Fibroblast of pulmonary artery (primary cell): ENCODE data around the gene CD1D.

Experiments
- DNase-seq: peaks from one replicate; pipeline ENCODE4 v3.0.0-alpha.2; 2010; ENCODE audit warnings: low read depth
- H3K4me3 ChIP-seq: replicated peaks from 2 replicates; pipeline ENCODE4 v1.5.1; 2011; ENCODE audit warnings: low read depth, mild to moderate bottlenecking, control low read depth, low read length, moderate library complexity
- CTCF ChIP-seq: IDR thresholded peaks from 2 replicates; pipeline ENCODE4 v1.5.1; 2011; ENCODE audit warnings: mild to moderate bottlenecking, control low read depth, low read length, inconsistent platforms; ENCODE audit errors: missing control alignments

CD1D gene

GRCh38 chr1:158147401-158147800 is 33.3 kb upstream of the CD1D start:
- H3K4me3 ChIP-seq: no peak overlapping the region
- DNase-seq: no peak
- TF ChIP-seq CTCF: no peak

GRCh38 chr1:158147869-158148268 is 32.8 kb upstream of the CD1D start:
- TF ChIP-seq CTCF: no peak
- no peak for DNase-seq
- no peak overlapping the region for H3K4me3 ChIP-seq

- no peak for TF ChIP-seq CTCF
- no peak overlapping the region for H3K4me3 ChIP-seq
Measured at GRCh38 chr1:158148468-158148867, 32.2 kb upstream of the CD1D start.

GRCh38 chr1:158149175-158149574 is 31.5 kb upstream of the CD1D start:
- peak overlapping the region; percentile 46 for H3K4me3 ChIP-seq
- no peak for TF ChIP-seq CTCF
- DNase-seq: no peak

More at GRCh38 chr1:158148468-158148867, 32.2 kb upstream of the CD1D start:
- no peak for DNase-seq

- TF ChIP-seq CTCF: no peak
- DNase-seq: peak; percentile 99
- peak overlapping the region; percentile 46 for H3K4me3 ChIP-seq
Measured at GRCh38 chr1:158149577-158150269, 31.0 kb upstream of the CD1D start.

GRCh38 chr1:158150523-158150922 is 30.2 kb upstream of the CD1D start:
- H3K4me3 ChIP-seq: no peak overlapping the region
- no peak for TF ChIP-seq CTCF
- no peak for DNase-seq

GRCh38 chr1:158153179-158153578 is 27.5 kb upstream of the CD1D start:
- no peak for TF ChIP-seq CTCF
- no peak overlapping the region for H3K4me3 ChIP-seq
- DNase-seq: peak; percentile 4
